NCI-H69 (cell line): Measurements from ENCODE around the gene ALDH1A2.

ENCODE experiments used
- DNase-seq: peaks from one replicate; lab custom pipeline; 2025; lab: John Stamatoyannopoulos, UW

The ALDH1A2 gene

DNA sequence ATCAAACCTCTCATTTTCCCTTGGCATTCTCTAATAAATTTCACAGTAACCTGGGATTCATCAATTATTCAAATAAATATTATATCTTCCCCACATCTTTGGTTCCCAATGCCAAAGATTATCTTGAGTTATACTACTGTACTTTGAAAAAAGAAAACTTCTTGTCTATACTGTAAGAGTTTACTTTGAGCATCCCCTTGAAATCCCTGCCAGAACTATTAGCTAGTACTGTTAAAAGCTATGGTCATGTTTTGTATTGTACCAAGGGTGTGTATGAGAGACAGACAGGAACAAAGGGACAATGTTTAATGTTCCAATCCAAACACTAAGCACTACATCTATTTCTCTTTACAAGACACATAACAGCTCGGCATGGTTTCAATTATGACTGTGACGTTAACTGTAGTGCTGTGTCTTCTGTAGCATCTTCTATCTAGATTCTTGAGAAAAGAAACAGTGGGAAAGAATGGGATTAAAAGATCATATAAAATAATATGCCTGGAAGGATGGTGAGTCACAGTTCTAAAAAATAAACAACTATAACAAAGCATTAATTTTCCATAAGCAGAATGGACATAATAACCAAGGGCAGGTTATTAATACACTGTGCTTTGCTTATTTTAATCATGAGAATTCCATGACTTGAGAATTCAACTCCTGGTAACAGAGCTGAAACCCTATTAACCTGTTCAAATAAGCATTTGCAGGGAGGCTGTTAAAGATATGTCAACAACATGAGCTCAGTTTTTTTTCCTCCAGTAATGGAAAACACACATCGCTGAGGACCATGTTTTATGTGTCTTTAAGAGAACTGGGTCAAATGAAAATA, 71.1 kb downstream of the ALDH1A2 start:
- no peak for DNase-seq

DNA sequence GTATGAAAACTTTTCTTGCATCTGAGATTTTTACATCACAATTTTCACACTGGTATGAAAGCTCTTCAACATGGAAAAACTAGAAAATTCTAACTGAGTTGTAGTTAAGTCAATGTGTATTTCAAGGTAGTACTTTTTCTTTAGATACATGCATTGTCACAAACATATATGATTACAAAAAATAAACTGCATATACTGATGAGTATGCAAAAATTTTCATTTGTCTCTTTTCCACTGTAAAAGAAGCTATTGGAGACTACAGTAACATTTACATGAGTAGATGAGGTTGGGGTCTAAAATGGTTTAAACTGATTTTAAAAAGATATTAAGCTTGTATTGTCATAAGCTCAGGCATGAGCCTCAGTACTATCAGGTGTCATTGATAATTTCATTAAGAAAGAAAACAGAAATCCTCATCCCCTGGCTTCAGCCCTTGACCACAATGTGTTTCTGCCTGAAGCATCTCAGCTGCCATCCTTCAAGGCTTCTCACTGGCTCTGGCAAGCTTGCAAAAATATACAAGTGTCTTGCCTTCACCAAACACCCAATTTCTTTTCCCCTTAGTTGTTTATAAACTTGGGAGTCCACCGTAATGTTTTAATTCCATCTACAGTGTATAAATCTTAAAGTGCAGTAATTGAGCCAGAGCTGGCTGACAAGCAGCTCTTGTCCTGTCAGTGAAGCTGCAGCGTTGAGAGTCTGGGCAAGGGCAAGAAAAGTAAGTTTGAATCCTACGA, 71.9 kb downstream of the ALDH1A2 start:
- DNase-seq, result no peak

DNA sequence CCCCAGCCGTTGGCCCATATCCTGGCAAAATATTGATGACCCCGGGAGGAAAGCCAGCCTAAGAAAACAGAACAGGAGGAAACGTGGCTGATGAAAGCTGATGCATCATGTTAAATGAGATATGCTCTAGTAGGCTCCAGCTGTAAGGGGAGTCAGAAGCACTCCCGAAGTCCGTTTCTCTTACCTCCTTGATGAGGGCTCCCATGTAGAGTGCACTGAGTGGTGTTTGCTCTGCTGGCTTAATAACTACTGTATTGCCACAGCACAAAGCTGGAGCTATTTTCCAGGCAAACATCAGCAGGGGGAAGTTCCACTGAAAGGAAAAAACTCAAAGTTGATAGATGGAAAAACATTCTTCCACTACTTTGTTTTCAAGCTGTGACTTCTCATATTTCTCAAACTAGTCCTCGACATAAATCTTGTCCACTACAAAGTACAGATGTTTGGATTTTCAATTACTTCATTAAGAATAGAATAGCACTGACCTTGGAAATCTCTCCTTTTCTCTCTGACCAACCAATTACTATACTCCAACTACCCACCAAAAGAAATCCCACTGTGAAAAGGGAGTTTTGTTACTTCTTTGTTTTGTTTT, 72.7 kb downstream of the ALDH1A2 start:
- peak; percentile 10 for DNase-seq

DNA sequence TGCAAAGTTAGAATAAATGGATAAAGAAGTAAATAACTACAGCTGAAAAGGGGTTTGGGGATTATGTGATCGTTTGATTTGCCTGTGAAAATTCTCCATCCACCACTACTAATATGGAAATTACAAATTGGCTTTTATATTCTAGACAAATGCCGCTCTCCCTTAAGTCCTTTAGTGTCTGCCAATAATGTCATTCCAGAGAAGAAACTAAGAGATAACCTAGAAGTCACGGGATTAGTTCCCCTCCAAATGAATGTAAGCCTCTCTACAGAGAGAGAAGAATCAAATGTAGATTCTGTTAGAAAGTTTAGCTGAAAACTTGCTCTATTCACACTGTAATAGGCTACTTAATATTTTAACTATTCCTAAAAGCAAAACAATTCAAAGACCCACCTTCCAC, 92.0 kb downstream of the ALDH1A2 start:
- DNase-seq, result no peak

DNA sequence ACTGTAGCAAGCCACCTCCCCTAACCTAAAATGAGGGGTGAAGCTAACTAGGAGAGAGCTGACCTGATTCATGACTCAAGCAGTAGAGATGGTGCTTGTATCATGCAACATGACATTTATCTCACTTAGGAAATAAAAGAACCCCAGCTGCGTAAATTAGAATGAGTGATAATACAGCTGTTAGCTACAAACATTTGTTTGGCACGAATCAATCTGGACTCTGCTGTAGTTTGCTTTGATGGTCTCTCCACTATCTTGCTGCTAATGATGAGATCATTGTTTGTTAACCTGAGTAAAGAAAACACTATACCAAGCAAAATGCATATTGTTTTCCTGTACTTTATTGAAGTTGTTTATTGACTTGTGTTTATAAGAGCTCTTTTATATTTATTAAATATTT, 92.6 kb downstream of the ALDH1A2 start:
- peak; percentile 52 for DNase-seq

DNA sequence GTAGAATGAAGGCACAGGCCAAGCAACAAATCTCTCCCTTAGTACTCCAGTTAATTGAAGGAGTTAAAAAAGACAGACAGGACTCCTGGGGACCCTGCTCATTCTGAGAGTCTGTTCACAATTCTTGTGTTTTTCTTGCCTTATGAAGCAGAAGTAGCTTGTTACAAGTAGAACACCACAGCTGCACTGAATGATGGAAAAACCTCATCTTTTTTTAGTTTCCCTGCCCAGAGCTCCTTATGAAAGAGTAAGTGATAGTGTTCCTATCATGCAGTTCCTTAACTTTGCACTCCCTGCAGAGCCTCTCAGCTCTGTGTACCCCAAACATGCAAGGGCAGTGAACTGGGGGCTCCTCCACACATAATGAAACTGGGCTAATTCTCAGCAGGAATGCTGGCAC, 95.5 kb downstream of the ALDH1A2 start:
- DNase-seq, result no peak

DNA sequence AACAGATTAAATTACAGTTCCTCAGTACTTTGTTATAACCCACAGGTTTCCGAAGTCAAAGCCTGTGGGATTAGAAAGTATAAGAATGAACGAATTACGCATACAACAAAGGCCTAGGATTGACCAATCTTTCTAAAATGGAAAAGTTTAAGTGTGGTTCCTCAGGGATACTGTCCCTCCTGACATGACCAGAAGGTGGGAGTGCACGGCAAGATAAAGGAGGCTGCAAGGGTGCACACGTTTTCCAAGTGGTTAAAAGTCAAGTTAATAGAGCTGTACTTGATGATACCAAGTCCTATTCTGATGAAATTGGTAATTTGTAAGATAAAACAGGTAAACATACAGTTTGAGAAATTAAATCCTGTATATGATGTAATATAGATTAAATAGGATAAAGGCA, 96.2 kb downstream of the ALDH1A2 start:
- DNase-seq, result no peak

DNA sequence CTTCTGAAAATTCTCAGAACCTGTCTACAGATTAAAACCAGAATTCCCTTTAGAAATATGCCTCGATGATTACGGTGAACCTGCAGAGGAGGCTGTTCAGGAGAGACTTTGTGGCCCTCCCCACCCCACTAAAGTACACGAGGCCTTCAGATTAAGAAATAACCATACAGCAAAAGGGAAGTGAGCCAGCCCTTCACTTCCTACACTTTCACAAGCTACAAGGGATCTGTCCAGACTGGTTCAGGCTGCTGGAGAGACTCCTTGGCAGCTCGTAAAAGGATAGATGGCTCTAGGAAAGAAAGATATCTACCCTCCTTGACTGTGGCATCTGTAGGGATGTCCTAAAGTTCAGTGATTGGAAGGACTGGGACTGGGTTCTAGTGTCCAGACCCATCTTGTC, 102.6 kb downstream of the ALDH1A2 start:
- DNase-seq, result no peak

DNA sequence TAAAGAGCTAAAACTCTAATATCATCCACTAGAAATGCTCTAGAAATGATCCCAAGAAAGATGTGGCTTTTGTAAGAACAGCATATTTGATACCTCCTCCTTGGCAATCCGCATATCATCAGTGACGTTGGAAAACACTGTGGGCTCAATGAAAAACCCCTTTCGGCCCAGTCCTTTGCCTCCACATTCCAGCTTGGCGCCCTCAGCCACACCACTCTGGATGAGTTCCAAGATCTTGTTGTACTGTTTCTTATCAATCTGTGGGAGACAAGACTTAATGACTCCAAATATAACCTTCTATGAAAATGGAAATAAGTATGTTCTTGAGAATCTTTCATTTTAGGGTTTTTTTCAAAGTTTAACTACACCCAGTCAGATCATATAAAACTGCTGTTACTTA, 103.6 kb downstream of the ALDH1A2 start:
- no peak for DNase-seq

DNA sequence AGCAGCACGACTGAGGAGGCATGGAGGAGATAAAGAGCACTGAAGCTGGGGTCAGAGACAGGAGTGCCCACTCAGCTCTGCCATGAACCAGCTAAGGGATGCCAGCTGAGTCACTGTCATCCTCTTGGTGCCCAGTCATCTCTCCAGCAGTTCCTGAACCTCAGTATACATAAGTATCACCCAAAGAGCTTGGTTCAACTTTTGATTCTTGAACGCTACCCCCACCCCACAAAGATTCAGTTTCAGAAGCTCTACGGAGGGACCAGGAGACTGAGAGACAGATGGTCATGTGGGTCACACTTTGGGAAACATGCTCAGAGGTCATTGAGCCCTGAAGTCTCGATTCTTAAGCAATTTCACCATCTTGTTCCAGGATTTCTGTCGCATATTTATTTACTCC, 108.4 kb downstream of the ALDH1A2 start:
- no peak for DNase-seq

DNA sequence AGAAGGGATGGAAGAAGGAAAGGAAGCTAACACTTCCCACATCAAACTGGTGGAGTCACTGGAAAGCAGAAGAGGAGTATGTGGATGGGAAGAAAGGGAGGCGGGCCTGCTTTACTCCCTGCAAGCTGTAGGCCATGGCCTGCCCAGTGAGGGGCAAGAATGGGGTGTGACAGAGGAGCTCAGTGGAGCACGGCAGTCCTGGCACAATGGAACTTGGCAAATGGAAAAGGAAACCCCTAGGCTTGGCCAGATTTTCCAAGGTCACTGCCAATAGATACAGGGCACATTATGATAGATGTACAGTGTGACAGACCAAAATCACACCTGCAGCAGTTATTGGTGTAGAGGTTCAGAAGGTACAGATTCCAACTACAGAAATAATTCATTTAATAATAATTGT, 111.6 kb downstream of the ALDH1A2 start:
- DNase-seq, result no peak

DNA sequence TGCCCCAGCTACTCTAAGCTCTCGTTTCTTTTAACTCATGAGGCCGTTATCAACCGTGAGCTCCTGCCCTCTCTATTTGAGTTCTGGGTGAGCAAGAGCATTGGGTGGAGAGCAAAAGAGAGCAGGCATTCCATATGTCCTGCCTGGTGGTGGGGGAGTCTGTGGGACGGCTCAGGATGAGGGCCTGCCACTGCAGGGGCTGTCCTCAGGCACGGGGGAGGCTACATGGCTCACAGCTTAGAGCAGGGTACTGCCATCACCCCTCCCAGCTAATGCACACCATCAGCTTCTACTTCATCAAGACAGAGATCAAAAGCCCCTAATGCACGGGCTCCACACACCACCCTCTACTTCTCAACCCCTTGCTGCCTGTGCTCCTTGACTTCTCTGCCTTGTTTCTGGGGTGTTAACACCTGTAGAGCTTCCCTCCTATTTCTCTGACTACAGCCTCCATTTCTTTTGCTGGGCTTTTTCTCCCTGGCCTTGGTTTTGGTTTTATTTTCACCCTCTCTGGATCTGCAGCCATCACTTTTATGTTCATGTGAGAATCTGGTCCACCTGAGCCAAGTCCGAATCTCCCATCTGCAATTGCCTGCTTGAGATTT, 114.1 kb downstream of the ALDH1A2 start:
- DNase-seq, result no peak

DNA sequence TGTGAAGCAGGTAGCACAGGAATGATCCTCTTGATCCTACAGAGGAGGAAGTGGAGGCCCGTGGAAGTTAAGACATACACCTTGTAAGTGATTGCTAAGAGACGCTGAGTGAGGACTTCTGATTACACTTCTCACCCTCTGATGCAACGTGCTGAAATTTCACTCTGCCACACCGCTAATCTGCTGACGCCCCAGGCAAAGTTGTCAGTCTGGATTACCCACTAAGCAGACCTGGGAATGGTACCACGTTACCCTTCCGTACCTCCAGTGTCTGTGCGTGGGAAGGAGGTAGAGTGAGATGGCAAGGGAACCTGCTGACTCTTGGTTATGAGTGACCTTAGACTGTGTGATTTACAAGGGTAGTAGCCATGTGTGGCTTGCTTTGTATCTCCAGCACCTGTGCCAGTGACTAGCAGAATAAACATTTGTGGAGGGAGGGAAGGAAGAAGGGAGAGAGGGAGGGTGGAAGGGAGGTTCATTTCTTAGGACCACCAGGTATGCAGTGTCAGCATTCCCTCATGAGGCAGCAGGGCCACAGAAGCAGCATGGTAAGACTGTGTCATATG, 115.0 kb downstream of the ALDH1A2 start:
- DNase-seq, result peak; percentile 27

DNA sequence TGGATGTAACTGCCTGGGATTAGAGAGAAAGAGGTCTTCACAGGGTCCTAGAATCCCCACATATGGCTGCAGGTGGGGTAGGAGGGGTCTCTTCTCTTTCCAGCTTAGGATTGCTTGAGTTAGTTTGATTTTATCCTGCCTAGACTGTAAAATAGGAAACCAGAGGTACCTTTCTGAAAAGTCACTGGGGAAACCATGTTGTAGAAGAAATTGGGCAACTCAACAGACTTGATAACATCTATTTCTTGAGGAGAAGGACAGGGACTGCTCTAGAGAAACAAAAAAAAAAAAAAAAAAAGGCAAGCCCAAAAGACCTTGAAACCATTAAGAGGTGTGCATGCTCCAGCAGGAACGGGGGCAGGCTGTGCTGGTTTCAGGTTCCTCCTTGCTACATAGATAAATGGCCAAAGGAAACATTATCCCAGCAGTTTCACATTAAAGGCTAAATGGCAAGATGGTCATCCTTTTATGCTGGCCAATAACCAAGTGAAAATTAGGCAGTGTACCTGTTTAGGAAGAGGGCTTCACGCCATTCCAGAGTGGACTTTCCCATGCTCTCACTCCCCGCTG, 116.1 kb downstream of the ALDH1A2 start:
- no peak for DNase-seq

DNA sequence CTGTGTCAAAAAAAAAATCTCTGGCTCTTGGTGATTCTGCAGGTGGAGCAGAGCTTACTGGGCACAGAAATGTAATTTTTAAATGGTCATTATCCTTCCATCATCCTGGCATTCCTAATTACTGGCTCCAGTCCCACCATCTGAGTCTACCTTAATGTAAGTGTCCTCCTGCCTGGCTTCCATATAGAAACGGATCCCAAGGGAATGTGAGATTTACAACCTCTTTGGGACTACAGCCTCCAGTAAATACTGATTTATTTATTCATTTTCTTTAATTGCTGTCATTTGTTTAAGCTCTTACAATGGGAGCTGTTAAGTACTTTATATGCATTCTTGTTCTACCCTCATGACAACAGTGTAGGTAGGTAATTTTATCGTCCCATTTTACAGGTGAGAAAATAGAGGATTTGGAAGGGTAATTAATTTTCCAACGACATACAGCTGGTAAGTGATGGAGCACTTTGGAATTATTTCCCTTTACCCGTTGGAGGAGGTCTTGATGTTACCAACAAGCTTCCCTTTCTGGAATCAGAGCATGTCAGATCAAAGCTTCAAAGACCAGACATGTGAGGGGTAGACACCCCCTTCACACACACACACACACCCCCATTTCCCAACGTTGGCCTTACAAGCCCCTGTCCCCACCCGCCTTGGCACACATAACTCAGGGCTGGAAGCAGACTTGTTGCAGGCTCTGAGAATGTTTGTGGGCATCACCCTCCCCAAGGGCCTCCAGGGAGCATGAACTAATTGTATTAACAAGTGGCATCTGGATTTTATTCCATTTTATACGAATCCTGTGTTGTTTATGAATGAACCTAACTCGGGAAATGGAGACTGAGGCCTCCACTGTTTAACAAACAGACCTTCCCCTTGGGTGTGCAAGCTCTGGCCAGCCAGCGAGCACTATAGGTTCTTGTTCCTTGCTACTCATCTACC, 116.9 kb downstream of the ALDH1A2 start:
- DNase-seq, result peak; percentile 63

DNA sequence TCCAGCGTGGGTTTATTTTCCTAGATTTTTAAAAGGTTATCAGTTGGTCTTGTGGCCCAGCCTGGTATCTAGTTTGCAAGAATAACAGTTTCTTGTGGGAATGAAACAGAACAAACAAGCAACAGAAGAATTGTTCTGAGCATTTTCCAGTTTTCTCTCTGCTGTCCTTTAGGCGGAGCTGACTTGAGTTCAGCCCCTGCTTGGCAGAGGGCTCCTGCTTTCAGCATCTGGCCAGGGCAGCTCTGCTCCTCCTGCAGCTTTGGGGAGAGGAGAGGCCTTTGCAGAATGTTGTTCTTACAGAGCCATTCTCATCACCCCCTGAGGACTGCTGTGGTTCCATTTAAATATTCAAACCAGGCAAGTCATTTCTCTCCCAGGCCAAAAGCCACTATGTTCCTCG, 117.7 kb downstream of the ALDH1A2 start:
- DNase-seq, result no peak

DNA sequence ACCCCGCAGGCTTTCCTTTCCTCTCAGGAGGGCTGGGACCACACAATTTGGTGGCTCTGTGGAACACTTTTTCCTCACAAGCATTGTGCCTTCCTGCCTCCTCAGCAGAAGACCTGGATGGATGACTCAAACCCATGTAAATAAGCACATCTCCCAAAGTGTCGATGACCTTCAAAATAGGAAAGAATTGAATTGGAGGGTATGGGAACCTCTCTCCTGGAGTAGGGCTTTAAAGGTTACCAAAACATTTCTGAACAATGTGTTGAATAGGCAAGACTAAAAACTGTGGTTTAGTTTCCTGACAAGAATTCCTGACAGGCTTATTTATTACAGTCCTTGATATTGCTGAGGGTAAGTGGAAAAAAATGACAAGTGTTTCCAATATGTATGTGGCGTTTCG, 118.2 kb downstream of the ALDH1A2 start:
- DNase-seq, result no peak

DNA sequence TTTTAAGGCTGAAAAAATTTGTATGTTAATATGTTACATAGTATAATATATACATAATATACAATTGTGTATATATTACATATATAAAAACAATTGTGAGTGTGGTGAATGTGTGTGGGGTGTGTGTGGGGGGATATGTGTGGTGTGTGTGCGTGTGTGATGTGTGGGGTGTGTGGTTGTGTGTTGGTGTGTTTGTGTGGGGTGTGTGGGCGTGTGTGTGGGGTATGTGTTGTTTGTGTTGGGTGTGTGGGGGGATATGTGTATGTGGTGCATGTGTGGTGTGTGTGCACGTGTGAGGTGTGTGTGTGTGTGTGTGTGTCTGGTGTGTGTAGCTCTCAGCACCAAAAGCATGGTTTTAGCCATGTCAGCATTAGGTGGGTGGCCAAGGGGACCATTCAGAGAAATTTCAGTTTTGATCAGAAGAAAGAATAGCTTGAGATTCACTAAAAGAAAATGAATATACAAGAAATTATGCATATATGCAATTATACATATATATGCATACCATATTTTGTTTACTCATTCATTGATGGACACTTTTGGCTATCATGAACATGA, 118.9 kb downstream of the ALDH1A2 start:
- no peak for DNase-seq

DNA sequence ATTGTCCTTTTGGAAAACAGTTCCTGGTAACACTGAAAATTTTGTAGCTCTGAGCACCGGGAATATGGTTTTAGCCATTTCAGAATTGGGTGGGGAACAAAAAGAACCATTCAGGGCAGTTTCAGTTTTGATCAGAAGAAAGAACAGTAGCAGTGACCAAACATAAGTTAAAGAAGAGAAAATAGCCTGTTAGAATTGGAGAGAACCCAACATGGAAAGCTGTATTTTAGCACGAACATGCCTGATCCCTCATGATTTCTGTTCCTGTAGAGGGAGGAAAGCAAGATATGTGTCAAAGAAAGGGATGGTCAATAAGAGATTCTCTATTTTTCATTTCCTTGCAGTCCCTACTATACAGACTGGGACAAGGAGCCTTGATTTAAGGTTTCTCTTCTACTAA, 119.9 kb downstream of the ALDH1A2 start:
- DNase-seq, result no peak

DNA sequence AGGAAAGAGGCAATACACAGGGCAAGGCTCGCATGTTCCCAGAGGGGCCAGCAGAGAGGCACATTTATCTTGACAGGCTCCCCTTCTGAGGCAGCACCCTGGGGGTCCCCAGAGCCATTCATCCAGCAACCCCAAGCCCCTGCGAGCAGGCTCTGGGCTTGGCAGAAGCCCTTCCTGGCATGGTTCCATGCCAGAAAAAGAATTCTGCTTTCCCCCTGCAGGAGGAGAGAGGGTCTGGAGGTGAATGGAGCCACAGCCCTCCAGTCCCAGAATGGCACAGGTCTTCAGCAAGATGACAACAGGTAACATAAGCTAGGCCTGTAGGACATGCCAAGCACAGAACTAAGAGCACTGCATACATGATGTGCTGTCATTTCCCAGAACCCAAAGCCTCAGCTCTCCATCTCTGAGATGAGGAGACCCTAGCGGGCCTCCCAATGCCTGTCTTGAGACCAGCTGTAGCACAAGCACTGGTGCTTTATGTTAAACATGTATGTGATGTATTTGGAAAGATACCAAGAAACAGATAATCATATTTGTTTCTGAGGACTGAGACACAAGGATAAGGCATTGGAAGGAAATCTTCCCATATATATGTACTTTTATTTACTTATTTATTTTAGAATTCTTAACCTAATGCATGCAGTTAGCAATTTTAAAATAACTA, 121.6 kb downstream of the ALDH1A2 start:
- no peak for DNase-seq
